ENCODE data around the gene LETM1.

GRCh38 chr4:1771555-1772305 lies 84.2 kb downstream of the LETM1 start:
- no peak for TF ChIP-seq CTCF (IDR thresholded peaks at IDR 0.05)
- TF ChIP-seq POLR2AphosphoS5 (IDR thresholded peaks at IDR 0.05): no peak

All from upper lobe of left lung (tissue), 4 donors.